ENCODE results near the gene NFIC. TPM values are rescaled to one million over a fixed set of nuclear protein-coding genes. Genes with fewer than 3 reads are reported as not detected.

Gene NFIC
- polyA plus RNA-seq, 2 donors, result 15.4 to 48.1 TPM

- 26 to 36% methylated on average over 7 of the region's 7 CpGs for WGBS, 2 donors
- no peak overlapping the region for H3K27ac ChIP-seq (ENCODE audit: low read depth in 2 of 2, low read length in 1 of 2)
- peaks cover 2 to 3% of the 10 kb centered on the region in 2 donors for H3K4me1 ChIP-seq (ENCODE audit: control insufficient read depth in 2 of 2, insufficient read depth in 2 of 2, low read length in 1 of 2)
- no peaks in the 10 kb centered on the region for H3K36me3 ChIP-seq (ENCODE audit: control insufficient read depth in 2 of 2, insufficient read depth in 2 of 2, low read length in 1 of 2)
- H3K27me3 ChIP-seq (ENCODE audit: control insufficient read depth in 1 of 2, insufficient read depth in 2 of 2, low read length in 2 of 2), result peaks cover 0 to 4% of the 10 kb centered on the region in 2 donors
- H3K9me3 ChIP-seq (ENCODE audit: control insufficient read depth in 2 of 2, insufficient read depth in 1 of 2, low read depth in 1 of 2, low read length in 1 of 2), result no peaks in the 10 kb centered on the region
- H3K4me3 ChIP-seq (ENCODE audit: low read depth in 1 of 2, low read length in 2 of 2), result no peak overlapping the region
Observed at GRCh38 chr19:3479177-3479833, 112.9 kb downstream of the NFIC start.

DNA sequence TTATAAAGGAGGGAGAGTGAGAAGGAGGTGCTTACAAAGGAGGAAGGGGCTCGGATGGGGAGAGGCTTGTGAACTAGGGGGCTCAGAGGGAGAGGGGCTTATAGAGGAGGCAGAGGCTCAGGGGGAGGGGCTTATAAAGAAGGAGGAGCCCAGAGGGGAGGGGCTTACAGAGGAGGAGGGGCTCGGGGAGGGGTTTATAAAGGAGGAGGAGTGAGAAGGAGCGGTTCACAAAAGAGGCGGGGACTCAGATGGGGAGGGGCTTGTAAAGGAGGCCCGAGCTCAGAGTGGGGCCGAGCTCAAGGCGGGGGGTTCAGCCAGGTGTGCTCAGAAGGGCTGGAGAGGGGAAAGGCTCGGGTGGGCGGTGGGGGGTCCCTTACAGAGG is 113.4 kb downstream of the NFIC start:
- Histone ChIP-seq H3K4me3 (ENCODE audit: low read depth in 1 of 2, low read length in 2 of 2) (no peak overlapping the region), H3K4me1 (ENCODE audit: control insufficient read depth in 2 of 2, insufficient read depth in 2 of 2, low read length in 1 of 2) (peaks cover 2 to 3% of the 10 kb centered on the region in 2 donors), H3K9me3 (ENCODE audit: control insufficient read depth in 2 of 2, insufficient read depth in 1 of 2, low read depth in 1 of 2, low read length in 1 of 2) (no peaks in the 10 kb centered on the region), H3K36me3 (ENCODE audit: control insufficient read depth in 2 of 2, insufficient read depth in 2 of 2, low read length in 1 of 2) (no peaks in the 10 kb centered on the region), H3K27me3 (ENCODE audit: control insufficient read depth in 1 of 2, insufficient read depth in 2 of 2, low read length in 2 of 2) (peaks cover 0 to 4% of the 10 kb centered on the region in 2 donors), H3K27ac (ENCODE audit: low read depth in 2 of 2, low read length in 1 of 2) (no peak overlapping the region)
- WGBS, 2 donors, result 43 to 50% methylated on average over 9 of the region's 9 CpGs

- 41 to 46% methylated on average over 26 to 27 of the region's 27 CpGs for WGBS, 2 donors
- no peak within 1 kb of the TSS for H3K4me3 ChIP-seq (ENCODE audit: low read depth in 1 of 2, low read length in 2 of 2)
- H3K36me3 ChIP-seq (ENCODE audit: control insufficient read depth in 2 of 2, insufficient read depth in 2 of 2, low read length in 1 of 2), result no peaks in the 10 kb centered on the region
- H3K27me3 ChIP-seq (ENCODE audit: control insufficient read depth in 1 of 2, insufficient read depth in 2 of 2, low read length in 2 of 2), result peaks cover 0 to 4% of the 10 kb centered on the region in 2 donors
- no peak within 1 kb of the TSS for H3K27ac ChIP-seq (ENCODE audit: low read depth in 2 of 2, low read length in 1 of 2)
- H3K4me1 ChIP-seq (ENCODE audit: control insufficient read depth in 2 of 2, insufficient read depth in 2 of 2, low read length in 1 of 2), result peaks cover 2 to 3% of the 10 kb centered on the region in 2 donors
- H3K9me3 ChIP-seq (ENCODE audit: control insufficient read depth in 2 of 2, insufficient read depth in 1 of 2, low read depth in 1 of 2, low read length in 1 of 2), result no peaks in the 10 kb centered on the region
Observed at GRCh38 chr19:3480383-3481091, 114.2 kb downstream of the NFIC start, which contains the start of gene SMIM24. TSS of gene SMIM24 (minus strand) at chr19:3480525. CDS start at chr19:3480463, 62 bp downstream.

- H3K36me3 ChIP-seq (ENCODE audit: control insufficient read depth in 2 of 2, insufficient read depth in 2 of 2, low read length in 1 of 2), result no peaks in the 10 kb centered on the region
- H3K27me3 ChIP-seq (ENCODE audit: control insufficient read depth in 1 of 2, insufficient read depth in 2 of 2, low read length in 2 of 2), result peaks cover 0 to 4% of the 10 kb centered on the region in 2 donors
- no peak overlapping the region for H3K27ac ChIP-seq (ENCODE audit: low read depth in 2 of 2, low read length in 1 of 2)
- 54 to 57% methylated on average over 38 of the region's 38 CpGs for WGBS, 2 donors
- H3K4me3 ChIP-seq (ENCODE audit: low read depth in 1 of 2, low read length in 2 of 2), result no peak overlapping the region
- no peaks in the 10 kb centered on the region for H3K9me3 ChIP-seq (ENCODE audit: control insufficient read depth in 2 of 2, insufficient read depth in 1 of 2, low read depth in 1 of 2, low read length in 1 of 2)
- peaks cover 2 to 3% of the 10 kb centered on the region in 2 donors for H3K4me1 ChIP-seq (ENCODE audit: control insufficient read depth in 2 of 2, insufficient read depth in 2 of 2, low read length in 1 of 2)
Observed at GRCh38 chr19:3481241-3482090, 115.1 kb downstream of the NFIC start.

DNA sequence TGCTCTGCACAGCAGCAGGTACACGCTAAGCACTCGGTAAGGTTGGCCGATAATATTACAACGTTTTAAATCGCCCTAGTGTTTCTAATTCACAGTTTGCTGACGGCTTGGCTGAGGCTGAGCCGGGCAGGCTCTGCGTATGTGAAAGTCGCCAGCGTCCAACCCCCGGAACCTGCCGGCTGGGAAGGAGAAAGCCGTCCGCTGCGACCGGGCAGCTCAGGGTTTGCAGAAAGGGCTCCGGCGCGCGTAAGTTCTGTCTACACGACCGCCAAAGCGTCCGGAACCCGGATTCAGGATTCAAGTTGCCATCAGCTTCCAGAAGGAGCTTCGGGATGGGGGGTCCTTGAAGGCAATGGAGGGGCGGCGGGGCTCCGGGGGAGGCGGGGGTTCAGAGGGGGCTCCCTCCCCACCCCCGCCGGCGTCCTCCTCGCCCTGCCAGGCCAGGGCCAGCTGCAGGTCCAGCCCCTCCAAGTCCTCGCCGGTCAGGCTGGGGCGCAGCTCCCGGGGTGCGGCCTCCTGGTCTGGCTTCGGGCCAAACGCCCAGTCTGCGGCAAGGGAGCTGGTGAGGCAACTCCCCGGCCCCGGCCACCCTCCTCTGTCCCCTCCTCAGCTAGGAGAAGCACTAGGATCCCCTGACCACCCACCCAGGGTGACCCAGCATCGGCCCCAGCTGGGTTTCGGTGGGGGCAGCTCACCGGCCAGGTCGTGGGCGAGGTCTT is 116.3 kb downstream of the NFIC start:
- H3K4me1 ChIP-seq (ENCODE audit: control insufficient read depth in 2 of 2, insufficient read depth in 2 of 2, low read length in 1 of 2), result peaks cover 2 to 3% of the 10 kb centered on the region in 2 donors

GRCh38 chr19:3483226-3483628 is 116.8 kb downstream of the NFIC start, which contains the start of gene SMIM44:
TSS of gene SMIM44 (minus strand) at chr19:3483441. CDS start at chr19:3483403, 38 bp downstream.
- peaks cover 2 to 3% of the 10 kb centered on the region in 2 donors for H3K4me1 ChIP-seq (ENCODE audit: control insufficient read depth in 2 of 2, insufficient read depth in 2 of 2, low read length in 1 of 2)
- H3K27ac ChIP-seq (ENCODE audit: low read depth in 2 of 2, low read length in 1 of 2), result no peak within 1 kb of the TSS
- H3K9me3 ChIP-seq (ENCODE audit: control insufficient read depth in 2 of 2, insufficient read depth in 1 of 2, low read depth in 1 of 2, low read length in 1 of 2), result no peaks in the 10 kb centered on the region
- H3K27me3 ChIP-seq (ENCODE audit: control insufficient read depth in 1 of 2, insufficient read depth in 2 of 2, low read length in 2 of 2), result peaks cover 0 to 4% of the 10 kb centered on the region in 2 donors
- H3K4me3 ChIP-seq (ENCODE audit: low read depth in 1 of 2, low read length in 2 of 2), result no peak within 1 kb of the TSS
- 69 to 72% methylated on average over 21 to 33 of the region's 33 CpGs for WGBS, 2 donors
- no peaks in the 10 kb centered on the region for H3K36me3 ChIP-seq (ENCODE audit: control insufficient read depth in 2 of 2, insufficient read depth in 2 of 2, low read length in 1 of 2)

More for the DNA sequence above, 116.3 kb downstream of the NFIC start:
- Histone ChIP-seq H3K27ac (ENCODE audit: low read depth in 2 of 2, low read length in 1 of 2) (no peak overlapping the region), H3K36me3 (ENCODE audit: control insufficient read depth in 2 of 2, insufficient read depth in 2 of 2, low read length in 1 of 2) (no peaks in the 10 kb centered on the region), H3K9me3 (ENCODE audit: control insufficient read depth in 2 of 2, insufficient read depth in 1 of 2, low read depth in 1 of 2, low read length in 1 of 2) (no peaks in the 10 kb centered on the region), H3K4me3 (ENCODE audit: low read depth in 1 of 2, low read length in 2 of 2) (no peak overlapping the region), H3K27me3 (ENCODE audit: control insufficient read depth in 1 of 2, insufficient read depth in 2 of 2, low read length in 2 of 2) (peaks cover 0 to 4% of the 10 kb centered on the region in 2 donors)
- 61 to 68% methylated on average over 44 to 49 of the region's 49 CpGs for WGBS, 2 donors

DNA sequence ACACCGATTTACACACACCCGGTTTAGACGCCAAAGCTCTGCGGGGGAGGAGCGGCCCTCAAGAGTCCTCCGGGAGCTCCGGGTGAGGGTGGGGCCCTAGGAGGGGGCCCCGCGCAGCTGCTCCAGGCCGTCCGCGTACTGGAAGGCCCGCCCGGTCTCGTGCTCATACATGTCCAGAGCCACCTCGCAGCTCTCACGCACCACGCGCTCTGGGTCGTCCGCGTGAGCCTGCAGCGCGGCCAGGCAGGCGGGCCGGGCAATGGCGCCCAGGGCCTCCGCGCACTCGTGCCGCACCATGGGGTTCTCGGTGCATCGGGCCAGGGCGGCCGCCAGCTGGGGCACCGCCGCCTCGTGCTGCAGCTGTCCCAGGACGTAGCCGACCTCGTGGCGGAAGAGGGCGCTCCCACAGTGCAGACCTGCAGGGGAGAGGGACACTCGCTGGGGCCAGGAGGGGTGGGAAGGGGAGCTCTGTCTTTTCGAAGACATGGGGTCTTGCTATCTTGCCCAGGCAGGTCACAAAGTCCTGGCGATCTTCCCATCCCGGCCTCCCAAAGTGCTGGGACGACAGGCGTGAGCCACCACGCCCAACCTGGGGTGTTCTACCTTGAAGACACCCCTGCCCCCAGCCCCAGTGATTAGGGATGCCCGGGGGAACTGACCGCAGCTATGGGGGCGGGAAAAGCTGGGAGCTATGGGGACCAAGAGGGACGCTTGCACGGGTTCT is 125.2 kb downstream of the NFIC start:
- peaks cover 13 to 38% of the 10 kb centered on the region in 2 donors for H3K36me3 ChIP-seq (ENCODE audit: control insufficient read depth in 2 of 2, insufficient read depth in 2 of 2, low read length in 1 of 2)
- 94% methylated on average over 55 of the region's 55 CpGs for WGBS, 2 donors
- H3K27ac ChIP-seq (ENCODE audit: low read depth in 2 of 2, low read length in 1 of 2), result no peak overlapping the region
- H3K4me1 ChIP-seq (ENCODE audit: control insufficient read depth in 2 of 2, insufficient read depth in 2 of 2, low read length in 1 of 2), result no peaks in the 10 kb centered on the region
- no peak overlapping the region for H3K4me3 ChIP-seq (ENCODE audit: low read depth in 1 of 2, low read length in 2 of 2)
- H3K9me3 ChIP-seq (ENCODE audit: control insufficient read depth in 2 of 2, insufficient read depth in 1 of 2, low read depth in 1 of 2, low read length in 1 of 2), result no peaks in the 10 kb centered on the region
- H3K27me3 ChIP-seq (ENCODE audit: control insufficient read depth in 1 of 2, insufficient read depth in 2 of 2, low read length in 2 of 2), result no peaks in the 10 kb centered on the region

DNA sequence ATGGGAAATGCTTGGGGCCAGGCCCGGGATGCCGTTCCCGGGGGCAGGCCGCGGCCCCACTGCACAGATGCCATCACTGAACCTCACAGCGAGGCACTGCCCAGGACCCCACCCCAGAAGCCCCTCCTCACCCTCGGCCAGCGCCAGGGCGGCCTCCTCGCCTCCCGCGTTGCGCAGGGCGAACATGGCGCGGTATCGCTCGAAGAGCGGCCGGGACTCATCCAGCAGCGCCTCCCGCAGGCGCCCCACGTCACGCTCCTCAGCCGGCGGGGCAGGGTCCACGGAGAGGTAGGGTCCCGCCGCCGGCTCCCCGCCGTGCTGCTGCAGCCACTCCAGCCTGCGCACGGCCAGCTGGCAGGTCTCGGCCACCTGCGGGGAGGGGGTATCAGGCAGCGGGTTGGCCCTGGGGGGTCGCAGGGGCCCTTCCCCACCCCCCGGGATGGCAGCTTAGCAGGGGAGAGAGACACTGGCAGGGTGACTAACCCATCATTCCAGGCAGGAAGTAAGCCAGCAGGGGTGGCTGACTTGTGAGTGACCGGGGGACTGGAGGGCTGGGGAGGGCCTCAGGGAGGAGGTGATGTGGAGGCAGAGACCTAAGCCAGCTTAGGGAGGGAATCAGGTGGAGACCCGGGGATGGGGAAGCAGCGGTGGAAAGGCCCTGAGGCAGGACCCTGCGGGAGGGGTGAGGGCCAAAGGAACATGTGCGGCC is 125.9 kb downstream of the NFIC start:
- WGBS, 2 donors, result 95 to 96% methylated on average over 45 of the region's 45 CpGs
- no peaks in the 10 kb centered on the region for H3K4me1 ChIP-seq (ENCODE audit: control insufficient read depth in 2 of 2, insufficient read depth in 2 of 2, low read length in 1 of 2)
- peaks cover 13 to 40% of the 10 kb centered on the region in 2 donors for H3K36me3 ChIP-seq (ENCODE audit: control insufficient read depth in 2 of 2, insufficient read depth in 2 of 2, low read length in 1 of 2)
- no peak overlapping the region for H3K4me3 ChIP-seq (ENCODE audit: low read depth in 1 of 2, low read length in 2 of 2)
- no peak overlapping the region for H3K27ac ChIP-seq (ENCODE audit: low read depth in 2 of 2, low read length in 1 of 2)
- no peaks in the 10 kb centered on the region for H3K9me3 ChIP-seq (ENCODE audit: control insufficient read depth in 2 of 2, insufficient read depth in 1 of 2, low read depth in 1 of 2, low read length in 1 of 2)
- H3K27me3 ChIP-seq (ENCODE audit: control insufficient read depth in 1 of 2, insufficient read depth in 2 of 2, low read length in 2 of 2), result no peaks in the 10 kb centered on the region
